ENCODE data around the gene SLC6A13. TPM values are rescaled to one million over a fixed set of nuclear protein-coding genes. Genes with fewer than 3 reads are reported as not detected.

SLC6A13 gene
- total RNA-seq, 2 experiments from 2014 or later, result 0.16 to 0.30 TPM

DNA sequence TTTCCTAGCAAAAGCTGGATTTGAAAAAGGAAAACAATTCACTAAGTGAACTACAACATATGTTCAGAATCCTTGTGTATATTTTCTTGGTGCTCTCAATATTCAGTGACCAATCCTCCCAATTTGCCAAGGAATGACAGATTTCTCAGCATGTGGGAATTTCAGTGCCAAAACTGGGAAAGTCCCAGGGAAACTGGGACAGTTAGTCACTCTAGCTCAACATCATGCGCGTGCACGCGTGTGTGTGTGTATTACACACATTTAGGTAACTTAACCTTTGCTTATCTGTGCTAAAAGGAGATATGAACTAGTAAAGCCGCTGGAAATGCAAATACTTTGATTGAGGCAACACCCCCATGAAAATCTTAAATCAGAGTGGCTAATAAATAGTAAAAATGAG is 26.1 kb upstream of the SLC6A13 start:
- DNase-seq, result no peak
- ChIA-PET CTCF (no interaction called here), POLR2A (no interaction called here)
- intact Hi-C loops (cut with DNase I, micrococcal nuclease), result no loop called here
- Mint-ChIP-seq H3K27me3 (no peaks in the 10 kb centered on the region), H3K4me3 (no peak overlapping the region), H3K4me1 (peaks cover 56% of the 10 kb centered on the region), H3K9me3 (ENCODE audit: low read depth) (no peaks in the 10 kb centered on the region), H3K36me3 (ENCODE audit: low read depth) (peaks cover 63% of the 10 kb centered on the region), H3K27ac (no peak overlapping the region)
- no peak for ATAC-seq

DNA sequence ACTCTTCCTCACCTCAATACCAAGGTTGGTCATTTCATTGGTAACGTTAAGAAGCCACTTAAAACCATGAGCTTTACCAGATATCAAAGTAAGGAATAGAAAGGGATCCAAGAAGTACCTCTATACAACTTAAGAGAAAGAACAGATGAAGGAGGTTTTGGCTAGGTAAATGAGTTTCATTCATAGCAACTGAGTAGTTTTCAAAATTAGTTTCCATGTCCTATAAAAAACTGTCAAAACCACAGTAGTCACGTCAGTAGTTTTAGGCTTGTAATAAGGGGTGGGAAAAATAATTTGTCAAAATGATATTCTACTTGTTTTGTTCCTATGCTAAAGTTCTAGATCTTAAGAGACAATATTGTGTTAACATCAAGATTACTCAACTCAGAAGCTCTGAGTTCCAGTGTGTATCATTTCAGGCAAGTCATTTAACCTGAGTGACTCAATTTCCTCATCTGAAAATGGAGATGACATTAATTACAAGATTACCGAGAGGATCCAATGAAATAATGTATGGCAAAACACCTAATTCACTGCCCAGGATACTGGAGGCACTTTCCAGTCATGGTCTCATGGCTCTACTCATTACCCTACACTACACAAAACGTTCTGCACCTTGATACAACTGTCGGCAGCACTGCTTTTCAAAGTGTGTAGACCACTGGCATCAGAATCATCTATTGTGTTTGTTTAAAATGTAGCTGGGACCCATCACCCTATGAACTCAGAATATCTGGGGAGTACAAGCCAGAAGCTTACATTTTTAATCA is 24.1 kb upstream of the SLC6A13 start:
- no peaks in the 10 kb centered on the region for H3K27me3 Mint-ChIP-seq
- peak overlapping the region; percentile 90 for H3K27ac Mint-ChIP-seq
- peak overlapping the region; percentile 30 for H3K4me3 Mint-ChIP-seq
- no peaks in the 10 kb centered on the region for H3K9me3 Mint-ChIP-seq (ENCODE audit: low read depth)
- H3K4me1 Mint-ChIP-seq, result peaks cover 47% of the 10 kb centered on the region
- DNase-seq, result peak; percentile 10
- intact Hi-C loops (cut with DNase I, micrococcal nuclease), result loop anchor here in 1 of 2 experiments (2.0 kb wide), 1 partner anchor 102 kb away; the partner anchor contains the start of gene KDM5A
- CTCF ChIA-PET, result interaction anchor here (0.6 to 2.2 kb wide), 6 partner anchors 9 to 725 kb away, joined by 3 to 8 read pairs (median 3); partner anchors contain the start of gene SLC6A13
- H3K36me3 Mint-ChIP-seq (ENCODE audit: low read depth), result peaks cover 52% of the 10 kb centered on the region
- peak; percentile 85 for ATAC-seq
- POLR2A ChIA-PET, result interaction anchor here (0.6 kb wide), 1 partner anchor 28 kb away, joined by 3 read pairs; no protein-coding TSS in a partner anchor

DNA sequence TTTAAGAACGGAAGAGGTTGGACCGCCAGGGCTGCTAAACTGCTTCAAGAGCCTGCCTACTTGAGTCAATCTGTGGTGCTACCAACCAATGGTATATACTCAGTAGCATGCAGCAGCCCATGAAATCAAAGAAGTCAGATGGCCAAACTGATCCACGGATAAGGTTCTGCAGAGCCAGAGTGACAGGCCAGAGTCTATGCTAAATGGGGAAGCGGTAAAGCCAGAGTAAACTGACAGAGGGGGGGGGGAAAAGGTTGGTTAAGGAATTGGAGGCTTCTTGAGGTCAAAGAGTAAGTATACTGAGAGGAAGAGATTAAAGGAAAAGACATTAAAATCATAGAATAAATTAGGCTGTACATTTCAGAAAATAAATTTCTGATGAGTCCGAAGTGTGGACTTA is 15.4 kb upstream of the SLC6A13 start:
- Mint-ChIP-seq H3K4me3 (no peak overlapping the region), H3K4me1 (no peaks in the 10 kb centered on the region), H3K36me3 (ENCODE audit: low read depth) (peaks cover 16% of the 10 kb centered on the region), H3K27me3 (no peaks in the 10 kb centered on the region), H3K27ac (no peak overlapping the region), H3K9me3 (ENCODE audit: low read depth) (no peaks in the 10 kb centered on the region)
- intact Hi-C loops (cut with DNase I, micrococcal nuclease), result no loop called here
- ChIA-PET CTCF (interaction anchor here (1.9 kb wide), 1 partner anchor 9 kb away, joined by 8 read pairs; no protein-coding TSS in a partner anchor), POLR2A (no interaction called here)
- no peak for DNase-seq
- no peak for ATAC-seq

- CTCF ChIA-PET, result no interaction called here
- POLR2A ChIA-PET, result no interaction called here
- H3K27me3 Mint-ChIP-seq, result no peaks in the 10 kb centered on the region
These were observed 13.2 kb upstream of the SLC6A13 start for GRCh38 chr12:275812-276211.

GRCh38 chr12:273382-273781 is 10.7 kb upstream of the SLC6A13 start:
- intact Hi-C loops (cut with DNase I, micrococcal nuclease), result no loop called here
- POLR2A ChIA-PET, result interaction anchor here (0.7 kb wide), 1 partner anchor 29 kb away, joined by 3 read pairs; no protein-coding TSS in a partner anchor
- CTCF ChIA-PET, result interaction anchor here (0.6 to 0.9 kb wide), 2 partner anchors 13 to 180 kb away, joined by 3 to 7 read pairs; no protein-coding TSS in a partner anchor
- Mint-ChIP-seq H3K4me1 (peaks cover 2% of the 10 kb centered on the region), H3K9me3 (ENCODE audit: low read depth) (no peaks in the 10 kb centered on the region), H3K27me3 (no peaks in the 10 kb centered on the region), H3K4me3 (no peak overlapping the region), H3K27ac (no peak overlapping the region), H3K36me3 (ENCODE audit: low read depth) (no peaks in the 10 kb centered on the region)
- DNase-seq (peak; percentile 18), ATAC-seq (peak; percentile 67)

More at GRCh38 chr12:275812-276211, 13.2 kb upstream of the SLC6A13 start:
- ATAC-seq (no peak), DNase-seq (no peak)
- no peaks in the 10 kb centered on the region for H3K9me3 Mint-ChIP-seq (ENCODE audit: low read depth)
- no peak overlapping the region for H3K27ac Mint-ChIP-seq
- H3K4me1 Mint-ChIP-seq, result peaks cover 2% of the 10 kb centered on the region
- H3K36me3 Mint-ChIP-seq (ENCODE audit: low read depth), result peaks cover 8% of the 10 kb centered on the region
- no peak overlapping the region for H3K4me3 Mint-ChIP-seq
- intact Hi-C loops (cut with DNase I, micrococcal nuclease), result no loop called here

DNA sequence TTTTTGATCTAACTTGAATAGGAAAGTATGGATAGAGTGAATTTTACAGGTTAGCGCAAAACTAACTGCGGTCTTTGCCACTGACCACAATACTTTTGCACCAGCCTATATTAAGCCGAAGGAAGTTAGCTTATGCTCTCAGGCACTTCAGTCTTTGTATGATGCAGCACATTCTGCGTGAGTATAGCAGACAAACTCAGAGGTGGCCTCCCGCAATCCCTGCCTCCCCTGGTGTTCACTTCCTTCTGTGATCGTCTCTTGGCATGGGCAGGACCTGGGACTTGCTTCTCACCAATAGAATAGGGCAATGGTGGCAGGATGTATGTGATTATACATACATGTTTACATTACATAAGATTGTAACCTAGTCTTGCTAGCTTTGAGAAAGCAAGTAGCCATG is 10.3 kb upstream of the SLC6A13 start:
- H3K36me3 Mint-ChIP-seq (ENCODE audit: low read depth), result no peaks in the 10 kb centered on the region
- CTCF ChIA-PET, result interaction anchor here (0.6 to 0.9 kb wide), 2 partner anchors 13 to 180 kb away, joined by 3 to 7 read pairs; no protein-coding TSS in a partner anchor
- POLR2A ChIA-PET, result interaction anchor here (0.7 kb wide), 1 partner anchor 28 kb away, joined by 3 read pairs; no protein-coding TSS in a partner anchor

GRCh38 chr12:271161-271560 is 8.5 kb upstream of the SLC6A13 start:
- Mint-ChIP-seq H3K4me3 (no peak overlapping the region), H3K4me1 (peaks cover 2% of the 10 kb centered on the region), H3K36me3 (ENCODE audit: low read depth) (no peaks in the 10 kb centered on the region), H3K9me3 (ENCODE audit: low read depth) (no peaks in the 10 kb centered on the region), H3K27me3 (peaks cover 1% of the 10 kb centered on the region), H3K27ac (no peak overlapping the region)
- ATAC-seq (no peak), DNase-seq (no peak)
- intact Hi-C loops (cut with DNase I, micrococcal nuclease), result no loop called here
- CTCF ChIA-PET, result interaction anchor here (0.6 kb wide), 2 partner anchors 8 to 21 kb away, joined by 3 read pairs; no protein-coding TSS in a partner anchor
- POLR2A ChIA-PET, result no interaction called here

More for the DNA sequence above, 10.3 kb upstream of the SLC6A13 start:
- no peaks in the 10 kb centered on the region for H3K9me3 Mint-ChIP-seq (ENCODE audit: low read depth)
- intact Hi-C loops (cut with DNase I, micrococcal nuclease), result no loop called here
- H3K27me3 Mint-ChIP-seq, result no peaks in the 10 kb centered on the region
- DNase-seq (no peak), ATAC-seq (peak; percentile 17)
- no peak overlapping the region for H3K27ac Mint-ChIP-seq
- no peak overlapping the region for H3K4me3 Mint-ChIP-seq
- H3K4me1 Mint-ChIP-seq, result peaks cover 2% of the 10 kb centered on the region

DNA sequence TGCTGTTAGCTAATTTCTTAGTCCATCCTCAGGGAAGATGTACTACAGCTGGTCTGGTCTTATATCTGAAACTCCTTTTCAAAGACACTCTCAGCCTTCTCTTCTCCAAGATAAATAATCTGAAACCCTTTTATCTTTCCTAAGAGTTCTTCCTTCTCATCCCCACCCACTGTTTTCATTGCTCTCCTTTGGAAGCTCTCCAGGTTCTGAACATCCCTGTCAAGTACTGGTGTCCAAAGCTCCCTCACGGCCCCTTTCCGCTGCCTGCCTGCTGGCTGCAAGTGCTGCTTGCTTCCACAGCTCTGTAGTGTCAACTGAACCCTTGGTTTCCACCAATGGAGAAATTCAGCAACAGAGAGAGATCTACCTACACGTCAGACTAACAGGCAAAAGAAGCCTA is 6.6 kb upstream of the SLC6A13 start:
- peaks cover 1% of the 10 kb centered on the region for H3K27me3 Mint-ChIP-seq
- CTCF ChIA-PET, result interaction anchor here (0.5 to 1.1 kb wide), 2 partner anchors 33 to 325 kb away, joined by 3 to 4 read pairs; no protein-coding TSS in a partner anchor

DNA sequence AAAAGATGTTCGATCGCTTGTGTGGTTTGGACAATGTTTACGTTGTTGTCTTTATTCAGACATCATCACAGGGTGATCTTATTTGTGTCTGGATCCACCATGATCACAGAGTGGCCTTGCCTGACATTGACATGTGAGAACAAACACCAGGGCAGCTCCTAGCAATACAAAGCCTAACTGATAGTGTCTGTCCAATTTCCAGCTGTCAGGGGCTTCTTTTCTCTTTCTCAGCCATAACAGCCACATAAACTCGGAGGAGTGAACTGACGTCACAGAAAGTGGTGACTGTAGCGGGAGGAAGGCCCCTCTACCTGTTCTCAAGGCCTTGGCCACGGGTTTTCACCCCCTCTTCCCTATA is 5.8 kb upstream of the SLC6A13 start:
- no peaks in the 10 kb centered on the region for H3K9me3 Mint-ChIP-seq (ENCODE audit: low read depth)
- DNase-seq, result no peak
- H3K4me3 Mint-ChIP-seq, result no peak overlapping the region
- no peak overlapping the region for H3K27ac Mint-ChIP-seq
- intact Hi-C loops (cut with DNase I, micrococcal nuclease), result no loop called here
- peaks cover 15% of the 10 kb centered on the region for H3K4me1 Mint-ChIP-seq
- ChIA-PET CTCF (interaction anchor here (0.5 kb wide), 1 partner anchor 326 kb away, joined by 3 read pairs; no protein-coding TSS in a partner anchor), POLR2A (no interaction called here)
- ATAC-seq, result no peak
- peaks cover 1% of the 10 kb centered on the region for H3K27me3 Mint-ChIP-seq
- no peaks in the 10 kb centered on the region for H3K36me3 Mint-ChIP-seq (ENCODE audit: low read depth)

More for the DNA sequence above, 6.6 kb upstream of the SLC6A13 start:
- DNase-seq, result no peak
- intact Hi-C loops (cut with DNase I, micrococcal nuclease), result no loop called here
- Mint-ChIP-seq H3K9me3 (ENCODE audit: low read depth) (no peaks in the 10 kb centered on the region), H3K36me3 (ENCODE audit: low read depth) (no peaks in the 10 kb centered on the region), H3K27ac (no peak overlapping the region), H3K4me1 (peaks cover 12% of the 10 kb centered on the region), H3K4me3 (no peak overlapping the region)
- ATAC-seq, result no peak
- POLR2A ChIA-PET, result no interaction called here

GRCh38 chr12:267581-268482 is 5.2 kb upstream of the SLC6A13 start:
- no peak overlapping the region for H3K4me3 Mint-ChIP-seq
- CTCF ChIA-PET, result interaction anchor here (0.7 kb wide), 1 partner anchor 23 kb away, joined by 4 read pairs; no protein-coding TSS in a partner anchor
- DNase-seq, result no peak
- H3K36me3 Mint-ChIP-seq (ENCODE audit: low read depth), result no peaks in the 10 kb centered on the region
- H3K27me3 Mint-ChIP-seq, result peaks cover 1% of the 10 kb centered on the region
- no peaks in the 10 kb centered on the region for H3K9me3 Mint-ChIP-seq (ENCODE audit: low read depth)
- ATAC-seq, result no peak
- intact Hi-C loops (cut with DNase I, micrococcal nuclease), result no loop called here
- POLR2A ChIA-PET, result no interaction called here
- no peak overlapping the region for H3K27ac Mint-ChIP-seq
- peaks cover 15% of the 10 kb centered on the region for H3K4me1 Mint-ChIP-seq

GRCh38 chr12:265096-265495 is 2.5 kb upstream of the SLC6A13 start:
- ChIA-PET CTCF (no interaction called here), POLR2A (no interaction called here)
- DNase-seq (no peak), ATAC-seq (no peak)
- Mint-ChIP-seq H3K4me1 (peaks cover 14% of the 10 kb centered on the region), H3K4me3 (no peak overlapping the region), H3K27me3 (peaks cover 1% of the 10 kb centered on the region), H3K27ac (no peak overlapping the region), H3K36me3 (ENCODE audit: low read depth) (no peaks in the 10 kb centered on the region), H3K9me3 (ENCODE audit: low read depth) (no peaks in the 10 kb centered on the region)
- intact Hi-C loops (cut with DNase I, micrococcal nuclease), result no loop called here

Measured in activated CD4-positive, alpha-beta T cell treated with anti-CD3 and anti-CD28 coated beads for 36 hours (primary cell).